Measurements from ENCODE around the gene ROBO2. TPM values are rescaled to one million over a fixed set of nuclear protein-coding genes. Genes with fewer than 3 reads are reported as not detected.

ROBO2 gene
- total RNA-seq, 1 experiment from 2014 or later = 0.16 TPM

- no peaks in the 10 kb centered on the region for H3K36me3 ChIP-seq (ENCODE audit: control insufficient read depth, insufficient read depth, low read length)
- H3K27me3 ChIP-seq (replicated peaks; ENCODE audit: control insufficient read depth, insufficient read depth, low read length) = no peaks in the 10 kb centered on the region
- Mint-ChIP-seq H3K4me3 (ENCODE audit: unreplicated experiment) (no peak overlapping the region), H3K36me3 (ENCODE audit: insufficient read depth, unreplicated experiment) (no peaks in the 10 kb centered on the region), H3K9me3 (ENCODE audit: unreplicated experiment) (no peaks in the 10 kb centered on the region), H3K27ac (ENCODE audit: unreplicated experiment) (no peak overlapping the region), H3K27me3 (ENCODE audit: insufficient read depth, unreplicated experiment) (no peaks in the 10 kb centered on the region), H3K4me1 (ENCODE audit: low read depth, unreplicated experiment) (peaks cover 7% of the 10 kb centered on the region)
- no TSS peak for BruUV-seq (replicated peaks)
- DNase-seq = no peak
- no peak for TF ChIP-seq CTCF (IDR thresholded peaks at IDR 0.05; ENCODE audit: insufficient read depth in 1 of 2, low read depth in 1 of 2, low read length in 1 of 2, severe bottlenecking in 1 of 2, unreplicated experiment in 1 of 2)
- POLR2A ChIA-PET = no interaction called here
- H3K9me3 ChIP-seq = no peaks in the 10 kb centered on the region
- CTCF ChIA-PET = no interaction called here
- H3K4me3 ChIP-seq (ENCODE audit: low read depth, low read length) = no peak overlapping the region
- H3K4me1 ChIP-seq = no peaks in the 10 kb centered on the region
- intact Hi-C loops (cut with micrococcal nuclease; ENCODE audit: unreplicated experiment) = no loop called here
Observed at GRCh38 chr3:77323626-77324025, 283.7 kb downstream of the ROBO2 start.

- Mint-ChIP-seq H3K27me3 (ENCODE audit: insufficient read depth, unreplicated experiment) (no peaks in the 10 kb centered on the region), H3K9me3 (ENCODE audit: unreplicated experiment) (no peaks in the 10 kb centered on the region), H3K4me3 (ENCODE audit: unreplicated experiment) (no peak overlapping the region), H3K27ac (ENCODE audit: unreplicated experiment) (no peak overlapping the region), H3K36me3 (ENCODE audit: insufficient read depth, unreplicated experiment) (no peaks in the 10 kb centered on the region), H3K4me1 (ENCODE audit: low read depth, unreplicated experiment) (peaks cover 7% of the 10 kb centered on the region)
- ChIA-PET CTCF (no interaction called here), POLR2A (no interaction called here)
- Histone ChIP-seq H3K4me3 (ENCODE audit: low read depth, low read length) (no peak overlapping the region), H3K9me3 (no peaks in the 10 kb centered on the region), H3K4me1 (no peaks in the 10 kb centered on the region), H3K27me3 (replicated peaks; ENCODE audit: control insufficient read depth, insufficient read depth, low read length) (no peaks in the 10 kb centered on the region), H3K36me3 (ENCODE audit: control insufficient read depth, insufficient read depth, low read length) (no peaks in the 10 kb centered on the region)
- no TSS peak for BruUV-seq (replicated peaks)
- no peak for TF ChIP-seq CTCF (IDR thresholded peaks at IDR 0.05; ENCODE audit: insufficient read depth in 1 of 2, low read depth in 1 of 2, low read length in 1 of 2, severe bottlenecking in 1 of 2, unreplicated experiment in 1 of 2)
- intact Hi-C loops (cut with micrococcal nuclease; ENCODE audit: unreplicated experiment) = no loop called here
- DNase-seq = no peak
Observed at GRCh38 chr3:77324105-77324504, 284.2 kb downstream of the ROBO2 start.

- Histone ChIP-seq H3K36me3 (ENCODE audit: control insufficient read depth, insufficient read depth, low read length) (no peaks in the 10 kb centered on the region), H3K9me3 (no peaks in the 10 kb centered on the region), H3K27me3 (replicated peaks; ENCODE audit: control insufficient read depth, insufficient read depth, low read length) (no peaks in the 10 kb centered on the region), H3K4me3 (ENCODE audit: low read depth, low read length) (no peak overlapping the region), H3K4me1 (no peaks in the 10 kb centered on the region)
- Mint-ChIP-seq H3K4me3 (ENCODE audit: unreplicated experiment) (no peak overlapping the region), H3K36me3 (ENCODE audit: insufficient read depth, unreplicated experiment) (no peaks in the 10 kb centered on the region), H3K27ac (ENCODE audit: unreplicated experiment) (no peak overlapping the region), H3K4me1 (ENCODE audit: low read depth, unreplicated experiment) (peaks cover 7% of the 10 kb centered on the region), H3K9me3 (ENCODE audit: unreplicated experiment) (no peaks in the 10 kb centered on the region), H3K27me3 (ENCODE audit: insufficient read depth, unreplicated experiment) (no peaks in the 10 kb centered on the region)
- intact Hi-C loops (cut with micrococcal nuclease; ENCODE audit: unreplicated experiment) = no loop called here
- POLR2A ChIA-PET = no interaction called here
- DNase-seq = no peak
- no TSS peak for BruUV-seq (replicated peaks)
- TF ChIP-seq CTCF (IDR thresholded peaks at IDR 0.05; ENCODE audit: insufficient read depth in 1 of 2, low read depth in 1 of 2, low read length in 1 of 2, severe bottlenecking in 1 of 2, unreplicated experiment in 1 of 2) = no peak
- CTCF ChIA-PET = no interaction called here
Observed at GRCh38 chr3:77325280-77325679, 285.4 kb downstream of the ROBO2 start.

All from Caco-2 (cell line).